ENCODE measurements around the gene SIN3B.

Gene SIN3B

DNA sequence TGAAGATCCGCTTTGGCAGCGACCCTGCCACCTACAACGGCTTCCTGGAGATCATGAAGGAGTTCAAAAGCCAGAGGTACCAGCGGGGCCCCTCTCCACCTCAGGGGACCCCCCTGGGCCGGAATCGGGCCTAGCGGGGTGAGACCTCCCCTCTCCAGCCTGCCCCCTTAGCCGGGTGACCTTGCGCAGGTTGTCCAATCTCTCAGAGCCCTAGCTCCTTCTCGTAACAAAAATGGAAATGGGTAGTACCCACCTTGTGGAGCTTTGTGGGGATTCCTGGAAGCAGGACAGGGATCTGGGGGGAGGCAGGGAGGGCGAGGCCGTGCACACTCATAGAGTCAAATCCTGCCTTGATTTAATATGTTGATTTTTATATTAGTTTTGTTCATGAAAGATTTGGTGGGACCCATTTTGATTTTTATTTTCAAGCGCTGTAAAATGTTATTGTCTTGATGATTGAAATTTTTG, 658 bp downstream of the SIN3B start:
- Histone ChIP-seq H3K4me1 (peaks cover 16% of the 10 kb centered on the region), H3K4me3 (ENCODE audit: low read depth, low read length) (peak overlapping the region; percentile 74), H3K79me2 (peaks cover 10% of the 10 kb centered on the region), H3K9ac (peak overlapping the region; percentile 81), H3K36me3 (ENCODE audit: control insufficient read depth, insufficient read depth, low read length) (no peaks in the 10 kb centered on the region), H3K27me3 (ENCODE audit: control insufficient read depth, insufficient read depth, low read length) (no peaks in the 10 kb centered on the region), H3K27ac (peak overlapping the region; percentile 67), H2AFZ (peak overlapping the region; percentile 71), H3K9me3 (ENCODE audit: control insufficient read depth, low read length) (no peaks in the 10 kb centered on the region), H3K4me2 (ENCODE audit: low read length) (peak overlapping the region; percentile 95)
- TF ChIP-seq, protein P1, sequence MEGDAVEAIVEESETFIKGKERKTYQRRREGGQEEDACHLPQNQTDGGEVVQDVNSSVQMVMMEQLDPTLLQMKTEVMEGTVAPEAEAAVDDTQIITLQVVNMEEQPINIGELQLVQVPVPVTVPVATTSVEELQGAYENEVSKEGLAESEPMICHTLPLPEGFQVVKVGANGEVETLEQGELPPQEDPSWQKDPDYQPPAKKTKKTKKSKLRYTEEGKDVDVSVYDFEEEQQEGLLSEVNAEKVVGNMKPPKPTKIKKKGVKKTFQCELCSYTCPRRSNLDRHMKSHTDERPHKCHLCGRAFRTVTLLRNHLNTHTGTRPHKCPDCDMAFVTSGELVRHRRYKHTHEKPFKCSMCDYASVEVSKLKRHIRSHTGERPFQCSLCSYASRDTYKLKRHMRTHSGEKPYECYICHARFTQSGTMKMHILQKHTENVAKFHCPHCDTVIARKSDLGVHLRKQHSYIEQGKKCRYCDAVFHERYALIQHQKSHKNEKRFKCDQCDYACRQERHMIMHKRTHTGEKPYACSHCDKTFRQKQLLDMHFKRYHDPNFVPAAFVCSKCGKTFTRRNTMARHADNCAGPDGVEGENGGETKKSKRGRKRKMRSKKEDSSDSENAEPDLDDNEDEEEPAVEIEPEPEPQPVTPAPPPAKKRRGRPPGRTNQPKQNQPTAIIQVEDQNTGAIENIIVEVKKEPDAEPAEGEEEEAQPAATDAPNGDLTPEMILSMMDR (IDR thresholded peaks at IDR 0.05) = no peak

DNA sequence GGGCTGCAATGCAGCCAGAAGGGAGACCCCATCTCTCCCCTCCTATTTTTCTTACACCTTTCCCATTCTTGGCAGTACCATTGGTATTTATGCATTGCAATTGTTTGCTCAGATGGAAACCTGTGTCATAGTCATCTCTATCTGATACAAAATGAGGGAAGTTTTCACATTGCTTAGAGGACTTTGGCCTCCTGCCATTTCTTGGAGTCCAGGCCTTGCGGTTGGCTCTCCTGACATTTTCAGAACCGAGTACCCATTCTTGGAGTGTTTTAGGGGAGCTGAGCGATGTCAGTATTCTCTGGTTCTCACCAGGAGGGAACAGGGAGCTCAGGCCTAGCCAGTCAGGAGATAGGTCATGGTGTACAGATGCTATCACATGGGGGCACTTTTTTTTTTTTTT, 1.5 kb downstream of the SIN3B start:
- Histone ChIP-seq H3K79me2 (peaks cover 10% of the 10 kb centered on the region), H3K9ac (no peak overlapping the region), H3K4me2 (ENCODE audit: low read length) (no peak overlapping the region), H3K27me3 (ENCODE audit: control insufficient read depth, insufficient read depth, low read length) (no peaks in the 10 kb centered on the region), H3K4me3 (ENCODE audit: low read depth, low read length) (no peak overlapping the region), H3K36me3 (ENCODE audit: control insufficient read depth, insufficient read depth, low read length) (no peaks in the 10 kb centered on the region), H3K27ac (no peak overlapping the region), H3K9me3 (ENCODE audit: control insufficient read depth, low read length) (no peaks in the 10 kb centered on the region), H3K4me1 (peaks cover 11% of the 10 kb centered on the region), H2AFZ (no peak overlapping the region)
- TF ChIP-seq, protein P1 (IDR thresholded peaks at IDR 0.05) = no peak

DNA sequence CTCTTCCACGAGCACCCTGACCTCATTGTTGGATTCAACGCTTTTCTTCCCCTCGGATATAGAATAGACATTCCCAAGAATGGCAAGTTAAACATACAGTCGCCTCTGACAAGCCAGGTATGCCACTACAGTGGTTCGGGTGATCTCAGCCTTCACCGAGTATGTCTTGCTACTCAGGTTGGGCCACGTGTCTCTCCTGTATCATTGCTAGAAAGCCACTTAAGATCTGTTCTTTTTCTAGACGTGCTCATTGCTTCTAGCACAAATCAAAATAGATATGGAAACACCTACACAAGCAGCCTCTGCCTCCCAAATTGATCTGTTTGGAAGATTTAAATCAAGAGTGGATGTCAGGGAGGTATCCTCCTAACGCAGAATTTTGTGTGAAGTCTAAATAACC, 2.3 kb downstream of the SIN3B start:
- Histone ChIP-seq H3K9me3 (ENCODE audit: control insufficient read depth, low read length) (no peaks in the 10 kb centered on the region), H3K79me2 (peaks cover 11% of the 10 kb centered on the region), H3K4me3 (ENCODE audit: low read depth, low read length) (no peak overlapping the region), H2AFZ (no peak overlapping the region), H3K4me2 (ENCODE audit: low read length) (no peak overlapping the region), H3K4me1 (peaks cover 9% of the 10 kb centered on the region), H3K9ac (no peak overlapping the region), H3K36me3 (ENCODE audit: control insufficient read depth, insufficient read depth, low read length) (no peaks in the 10 kb centered on the region), H3K27me3 (ENCODE audit: control insufficient read depth, insufficient read depth, low read length) (no peaks in the 10 kb centered on the region), H3K27ac (no peak overlapping the region)
- TF ChIP-seq, protein P1 (IDR thresholded peaks at IDR 0.05) = no peak

DNA sequence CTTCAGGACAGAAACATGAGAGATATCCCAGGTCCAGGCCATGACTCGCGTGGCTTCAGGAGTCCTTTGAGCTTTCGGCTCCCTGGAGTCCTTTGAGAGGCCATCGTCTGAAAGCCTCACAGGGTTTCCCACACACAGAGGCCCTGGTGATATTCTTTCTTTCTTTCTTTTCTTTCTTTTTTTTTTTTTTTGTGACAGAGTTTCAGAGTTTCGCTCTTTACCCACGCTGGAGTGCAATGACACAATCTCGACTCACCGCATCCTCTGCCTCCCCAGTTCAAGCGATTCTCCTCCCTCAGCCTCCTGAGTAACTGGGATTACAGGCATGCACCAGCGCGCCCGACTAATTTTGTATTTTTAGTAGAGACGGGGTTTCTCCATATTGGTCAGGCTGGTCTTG, 5.5 kb downstream of the SIN3B start:
- Histone ChIP-seq H3K4me2 (ENCODE audit: low read length) (no peak overlapping the region), H3K9me3 (ENCODE audit: control insufficient read depth, low read length) (no peaks in the 10 kb centered on the region), H3K27me3 (ENCODE audit: control insufficient read depth, insufficient read depth, low read length) (no peaks in the 10 kb centered on the region), H3K4me3 (ENCODE audit: low read depth, low read length) (no peak overlapping the region), H3K9ac (no peak overlapping the region), H3K4me1 (peaks cover 9% of the 10 kb centered on the region), H3K79me2 (peaks cover 20% of the 10 kb centered on the region), H2AFZ (no peak overlapping the region), H3K27ac (no peak overlapping the region), H3K36me3 (ENCODE audit: control insufficient read depth, insufficient read depth, low read length) (no peaks in the 10 kb centered on the region)
- TF ChIP-seq, protein P1 (IDR thresholded peaks at IDR 0.05) = no peak

Measured in parathyroid adenoma (tissue), 2 donors.